ENCODE data around the gene TUBB4B.

TUBB4B gene

GRCh38 chr9:137212520-137212919 lies 28.6 kb upstream of the TUBB4B start:
- DNase-seq (ENCODE audit: low spot score): no peak

- no peak for DNase-seq (ENCODE audit: low spot score)
Measured at GRCh38 chr9:137213160-137214060, 27.7 kb upstream of the TUBB4B start.

GRCh38 chr9:137214620-137215019 lies 26.5 kb upstream of the TUBB4B start:
- DNase-seq (ENCODE audit: low spot score): no peak

DNA sequence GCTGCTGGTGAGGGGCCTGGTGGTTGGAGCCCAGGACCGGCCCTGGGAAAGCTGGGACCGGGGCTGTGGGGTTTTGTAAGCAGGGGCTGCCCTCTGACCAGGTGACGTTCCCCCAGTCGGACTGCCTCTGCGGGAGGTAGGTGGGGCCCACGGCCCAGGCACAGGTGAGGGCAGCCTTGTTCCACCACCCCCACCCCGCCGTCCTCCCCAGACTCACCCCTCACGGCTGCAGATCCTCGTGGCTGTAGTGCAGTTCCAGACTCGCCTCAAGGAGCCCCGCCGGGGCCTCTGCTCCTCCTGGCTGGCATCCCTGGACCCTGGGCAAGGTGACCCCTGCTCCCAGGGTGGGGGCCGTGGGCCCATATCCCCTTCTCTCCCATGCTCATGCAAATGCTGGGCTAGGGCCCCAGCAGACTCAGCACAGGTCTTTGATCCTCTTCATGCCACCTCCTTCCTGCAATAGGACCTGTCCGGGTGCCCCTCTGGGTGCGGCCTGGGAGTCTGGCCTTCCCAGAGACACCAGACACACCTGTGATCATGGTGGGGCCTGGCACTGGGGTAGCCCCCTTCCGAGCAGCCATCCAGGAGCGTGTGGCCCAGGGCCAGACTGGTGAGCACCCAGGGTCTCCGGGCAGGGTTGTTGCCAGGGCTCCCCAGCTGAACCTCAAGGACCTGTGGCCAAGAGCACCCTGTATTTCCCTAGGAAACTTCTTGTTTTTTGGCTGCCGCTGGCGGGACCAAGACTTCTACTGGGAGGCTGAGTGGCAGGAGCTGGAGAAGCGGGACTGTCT lies 25.7 kb upstream of the TUBB4B start:
- no peak for DNase-seq (ENCODE audit: low spot score)

DNA sequence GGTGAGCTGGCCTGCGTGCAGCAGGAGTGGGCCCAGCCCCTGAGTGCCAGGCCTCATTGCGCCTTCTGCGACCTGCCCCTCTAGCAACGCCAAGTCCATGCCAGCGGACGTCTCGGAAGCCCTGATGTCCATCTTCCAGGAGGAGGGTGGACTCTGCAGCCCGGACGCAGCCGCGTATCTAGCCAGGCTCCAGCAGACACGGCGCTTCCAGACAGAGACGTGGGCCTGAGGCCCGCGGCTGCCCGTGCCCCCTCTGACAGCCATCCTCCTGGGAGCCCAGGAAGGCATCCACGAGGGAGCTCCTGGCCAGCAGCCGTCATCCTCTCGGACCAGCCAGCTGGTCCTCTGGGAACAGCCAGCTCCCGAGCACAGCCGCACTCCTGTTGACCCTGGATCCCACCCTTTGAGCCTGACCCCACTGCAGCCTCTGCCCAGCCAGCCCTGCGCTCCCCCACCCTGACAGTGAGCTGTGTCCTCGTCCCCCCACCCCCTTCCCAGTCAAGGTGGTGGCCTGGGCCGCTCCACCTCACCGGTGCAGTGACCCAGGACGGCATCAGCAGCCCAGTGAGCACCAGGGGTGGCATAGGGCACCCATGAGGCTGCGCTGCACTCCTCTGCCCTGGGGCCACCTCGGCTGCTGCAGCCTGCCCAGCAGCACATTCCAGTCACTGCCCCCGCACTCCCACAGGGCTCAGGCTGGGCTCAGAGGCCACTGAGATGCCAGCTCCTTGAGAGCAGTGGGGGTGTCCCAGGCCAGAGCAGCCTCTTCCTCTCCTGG lies 24.7 kb upstream of the TUBB4B start:
- DNase-seq (ENCODE audit: low spot score): no peak

- no peak for DNase-seq (ENCODE audit: low spot score)
Measured at GRCh38 chr9:137217276-137218211, 23.5 kb upstream of the TUBB4B start.

DNA sequence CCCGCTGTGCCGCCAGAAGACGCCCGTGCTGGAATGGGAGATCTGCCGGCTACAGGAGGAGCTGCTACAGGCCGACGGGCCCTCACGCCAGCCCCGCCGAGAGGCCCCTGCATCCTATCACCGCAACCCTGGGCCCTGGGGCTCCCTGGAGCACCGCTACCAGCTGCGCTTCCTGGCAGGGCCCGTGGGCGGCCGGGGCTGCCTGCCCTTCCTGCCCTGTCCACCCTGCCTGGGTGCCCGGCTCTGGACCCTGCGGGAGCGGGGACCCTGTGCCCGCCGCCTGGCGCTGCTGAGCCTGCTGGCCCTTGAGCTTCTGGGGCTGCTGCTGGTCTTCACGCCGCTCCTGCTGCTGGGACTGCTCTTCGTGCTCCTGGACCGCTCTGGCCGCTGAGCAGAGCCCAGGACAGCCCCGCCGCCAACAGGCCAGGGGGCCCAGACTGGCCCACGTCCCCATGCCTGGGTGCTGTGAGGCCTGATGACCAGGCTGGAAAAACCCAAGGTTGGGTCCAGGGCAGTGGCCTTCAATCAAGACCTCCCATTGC lies 22.8 kb upstream of the TUBB4B start:
- no peak for DNase-seq (ENCODE audit: low spot score)

DNA sequence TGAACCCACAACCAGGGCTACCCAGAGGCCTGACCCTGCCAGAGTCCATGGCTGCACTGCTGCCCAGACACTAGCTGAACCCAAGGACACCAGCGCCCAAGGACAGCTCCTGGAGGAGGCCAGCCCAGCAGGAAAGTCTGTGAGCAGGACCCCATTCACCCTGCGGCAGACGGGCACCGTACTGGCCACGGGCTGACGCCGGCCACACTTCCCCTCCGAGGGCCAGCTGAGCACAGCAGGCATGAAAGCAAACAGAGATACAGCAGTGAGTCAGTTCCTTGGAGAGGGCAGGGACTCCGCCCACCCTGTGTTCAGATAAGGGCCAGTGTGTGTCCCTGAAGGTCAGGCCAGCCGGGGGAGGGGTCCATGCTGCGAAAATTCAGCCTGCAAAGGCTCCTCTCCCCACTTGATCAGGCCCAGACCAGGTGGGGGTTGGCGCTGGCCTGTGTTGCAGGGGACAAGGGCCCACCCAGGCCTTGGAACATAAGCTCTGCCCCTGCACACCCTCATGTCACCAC lies 22.3 kb upstream of the TUBB4B start:
- peak; percentile 80 for DNase-seq (ENCODE audit: low spot score)

DNA sequence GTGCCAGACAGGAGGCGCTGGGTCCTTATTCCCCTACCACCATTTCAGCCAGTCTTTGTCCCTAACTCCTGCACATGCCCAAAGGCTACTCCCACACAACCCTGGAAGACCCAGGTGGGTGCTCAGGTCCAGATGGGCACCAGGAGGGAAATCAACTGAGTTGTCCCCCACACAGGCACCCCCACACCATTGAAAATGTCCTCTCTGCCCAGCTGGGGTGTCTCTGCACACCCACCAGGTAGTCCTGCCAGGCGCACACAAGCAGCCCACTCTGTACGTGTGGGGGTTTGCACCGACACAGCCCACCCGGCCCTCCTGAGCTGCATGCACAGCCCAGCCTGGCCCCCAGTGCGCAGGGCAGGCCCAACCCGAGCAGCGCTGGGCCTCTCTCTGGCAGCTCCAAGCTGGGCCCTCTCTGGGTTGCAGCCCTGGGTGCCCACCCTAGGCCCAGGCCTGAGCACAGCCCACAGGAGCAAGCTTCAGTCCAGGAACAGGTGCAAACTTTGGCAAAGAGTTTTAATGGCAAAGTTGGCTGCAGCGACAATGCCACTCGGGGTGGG lies 21.2 kb upstream of the TUBB4B start:
- no peak for DNase-seq (ENCODE audit: low spot score)

DNA sequence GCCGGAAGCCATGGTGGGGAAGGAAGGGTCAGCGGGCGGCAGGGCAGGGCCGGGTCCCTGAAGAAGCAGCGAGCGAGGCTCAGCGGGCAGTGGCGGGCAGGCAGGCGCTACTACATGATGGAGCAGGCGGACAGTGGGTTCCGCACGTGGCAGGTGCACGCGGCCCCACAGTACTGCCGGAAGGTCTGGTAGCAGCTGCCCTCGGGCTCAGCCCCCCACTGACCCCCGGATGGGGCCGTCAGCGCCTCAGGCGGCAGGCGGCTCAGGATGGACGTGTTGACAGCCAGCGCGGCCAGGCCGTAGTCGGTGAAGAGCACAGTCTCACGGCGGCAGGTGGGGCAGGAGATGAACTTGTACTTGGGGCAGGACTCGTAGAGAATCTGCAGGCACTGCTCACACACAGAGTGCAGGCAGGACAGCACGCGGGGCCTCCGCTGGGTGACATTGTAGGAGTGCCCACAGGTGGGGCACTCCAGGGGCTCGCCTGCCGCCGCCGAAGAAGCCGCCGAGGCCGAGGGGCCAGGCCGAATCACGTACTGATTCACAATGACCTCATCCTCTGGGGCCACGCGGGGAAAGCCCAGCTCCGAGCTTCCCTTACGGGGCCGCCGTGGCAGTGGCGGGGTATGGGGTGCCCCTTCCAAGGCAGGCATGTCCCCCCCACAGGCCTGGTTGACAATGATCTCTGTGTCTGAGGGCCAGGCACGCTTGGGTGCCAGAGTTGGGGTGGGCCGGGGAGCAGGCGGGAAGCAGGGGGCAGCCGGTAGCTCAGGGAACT lies 20.6 kb upstream of the TUBB4B start:
- DNase-seq (ENCODE audit: low spot score): no peak

GRCh38 chr9:137221095-137221505 lies 20.0 kb upstream of the TUBB4B start:
- no peak for DNase-seq (ENCODE audit: low spot score)

- DNase-seq (ENCODE audit: low spot score): peak; percentile 79
Measured at GRCh38 chr9:137221506-137222111, 19.5 kb upstream of the TUBB4B start.

GRCh38 chr9:137222190-137223077 lies 18.7 kb upstream of the TUBB4B start, which contains the start of gene RNF208:
TSS of gene RNF208 (minus strand) at chr9:137222240. CDS start at chr9:137221212, 1,028 bp downstream.
- DNase-seq (ENCODE audit: low spot score): peak; percentile 86

- peak; percentile 99 for DNase-seq (ENCODE audit: low spot score)
Measured at GRCh38 chr9:137223078-137223970, 17.8 kb upstream of the TUBB4B start.

GRCh38 chr9:137224830-137225694 lies 16.0 kb upstream of the TUBB4B start, which contains the start of gene CYSRT1:
TSS of gene CYSRT1 (plus strand) at chr9:137225174. CDS start at chr9:137225622, 448 bp downstream.
- no peak for DNase-seq (ENCODE audit: low spot score)

Measured in HuH-7.5 (cell line).